Peyer's patch (tissue), 4 donors: ENCODE results near the gene MUC5B.

Experiments used
- POLR2A ChIP-seq, 2 donors: fragments of 450-650 bp; IDR thresholded peaks; one replicate each; pipeline ENCODE4 v1.5.1; 2017; ENCODE audit warnings: antibody characterized with exemption in 2 of 2, mild to moderate bottlenecking in 2 of 2, moderate library complexity in 2 of 2
- TF ChIP-seq, protein P1 (sequence below), 6 experiments: fragments of 450-650 bp in 4 of 6; fragments of 200-600 bp in 2 of 6; sonication (generic) in 1 of 6; IDR thresholded peaks; one replicate each; pipeline ENCODE4 v1.5.1; 2017 to 2019; ENCODE audit warnings: antibody characterized with exemption in 6 of 6, mild to moderate bottlenecking in 3 of 6, moderate library complexity in 1 of 6

DNA sequence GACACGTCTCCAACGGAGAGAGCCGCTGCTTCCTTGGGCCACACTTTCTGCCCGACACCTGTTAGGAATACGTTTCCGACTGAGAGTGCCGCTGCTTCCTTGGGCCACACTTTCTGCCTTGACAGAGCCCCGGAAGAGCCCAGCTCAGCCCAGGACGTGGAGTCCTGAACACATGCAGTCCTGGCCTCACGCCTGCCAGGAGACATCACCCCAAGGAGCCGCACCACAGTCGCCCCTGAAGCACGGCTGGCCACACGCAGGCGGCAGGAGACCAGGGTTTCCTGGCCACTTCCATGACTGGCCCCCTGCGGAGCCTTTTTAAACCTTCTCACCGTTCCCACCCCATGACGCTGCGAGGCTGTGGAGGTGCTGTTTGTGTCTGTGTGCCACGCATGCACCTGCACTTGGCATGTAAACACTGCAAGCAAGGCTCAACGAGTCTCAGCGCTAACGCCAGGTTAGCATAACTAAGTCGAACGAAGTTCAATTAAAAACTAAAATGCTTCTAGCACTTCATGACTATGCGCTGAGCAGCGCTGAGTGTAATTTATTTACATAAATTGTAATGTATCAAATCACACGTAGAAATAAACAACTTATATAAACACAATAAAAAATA is 77.8 kb downstream of the MUC5B start:
- TF ChIP-seq, protein P1, sequence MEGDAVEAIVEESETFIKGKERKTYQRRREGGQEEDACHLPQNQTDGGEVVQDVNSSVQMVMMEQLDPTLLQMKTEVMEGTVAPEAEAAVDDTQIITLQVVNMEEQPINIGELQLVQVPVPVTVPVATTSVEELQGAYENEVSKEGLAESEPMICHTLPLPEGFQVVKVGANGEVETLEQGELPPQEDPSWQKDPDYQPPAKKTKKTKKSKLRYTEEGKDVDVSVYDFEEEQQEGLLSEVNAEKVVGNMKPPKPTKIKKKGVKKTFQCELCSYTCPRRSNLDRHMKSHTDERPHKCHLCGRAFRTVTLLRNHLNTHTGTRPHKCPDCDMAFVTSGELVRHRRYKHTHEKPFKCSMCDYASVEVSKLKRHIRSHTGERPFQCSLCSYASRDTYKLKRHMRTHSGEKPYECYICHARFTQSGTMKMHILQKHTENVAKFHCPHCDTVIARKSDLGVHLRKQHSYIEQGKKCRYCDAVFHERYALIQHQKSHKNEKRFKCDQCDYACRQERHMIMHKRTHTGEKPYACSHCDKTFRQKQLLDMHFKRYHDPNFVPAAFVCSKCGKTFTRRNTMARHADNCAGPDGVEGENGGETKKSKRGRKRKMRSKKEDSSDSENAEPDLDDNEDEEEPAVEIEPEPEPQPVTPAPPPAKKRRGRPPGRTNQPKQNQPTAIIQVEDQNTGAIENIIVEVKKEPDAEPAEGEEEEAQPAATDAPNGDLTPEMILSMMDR (IDR thresholded peaks at IDR 0.05) = no peak
- TF ChIP-seq POLR2A (IDR thresholded peaks at IDR 0.05) = no peak
